GM23338 (cell line): ENCODE data around the gene CCDC6. TPM values are rescaled to one million over a fixed set of nuclear protein-coding genes. Genes with fewer than 3 reads are reported as not detected.

ENCODE experiments used
- ATAC-seq: fragments of 200-7000 bp; cut with Tn5 transposase; 3 replicates; pipeline ENCODE4 v1.9.1; 2020
- DNase-seq: peaks from one replicate; pipeline ENCODE4 v3.0.0-alpha.2; 2015; ENCODE audit warnings: low spot score
- H2AFZ ChIP-seq: fragments of 200-600 bp; sonication (generic); 2 replicates; pipeline ENCODE4 v1.8.0; 2016; ENCODE audit warnings: antibody characterized with exemption, mild to moderate bottlenecking, moderate library complexity
- H3F3A ChIP-seq: fragments of 200-600 bp; sonication (generic); replicated peaks from 2 replicates; pipeline ENCODE4 v1.8.0; 2017; ENCODE audit warnings: antibody characterized with exemption, mixed run types, low read depth
- H3K27ac ChIP-seq: fragments of 200-600 bp; sonication (generic); 2 replicates; pipeline ENCODE4 v1.6.1; 2016; ENCODE audit warnings: low read depth
- H3K27me3 ChIP-seq: fragments of 200-600 bp; sonication (generic); 2 replicates; pipeline ENCODE4 v1.8.0; 2016; ENCODE audit warnings: mild to moderate bottlenecking, mixed run types, moderate library complexity; ENCODE audit not compliant: insufficient read depth
- H3K36me3 ChIP-seq: fragments of 200-600 bp; sonication (generic); 2 replicates; pipeline ENCODE4 v1.8.0; 2016; ENCODE audit warnings: mild to moderate bottlenecking; ENCODE audit not compliant: insufficient read depth
- H3K4me1 ChIP-seq: fragments of 200-600 bp; sonication (generic); 2 replicates; pipeline ENCODE4 v1.8.0; 2016; ENCODE audit warnings: mild to moderate bottlenecking, moderate library complexity; ENCODE audit not compliant: insufficient read depth
- H3K4me2 ChIP-seq: fragments of 200-600 bp; sonication (generic); 2 replicates; pipeline ENCODE4 v1.7.1; 2017; ENCODE audit warnings: mixed run types
- H3K4me3 ChIP-seq: fragments of 200-600 bp; sonication (generic); 2 replicates; pipeline ENCODE4 v1.6.1; 2016; ENCODE audit warnings: mixed run types
- H3K79me2 ChIP-seq: fragments of 200-600 bp; sonication (generic); replicated peaks from 2 replicates; pipeline ENCODE4 v1.8.0; 2017; ENCODE audit warnings: mild to moderate bottlenecking; ENCODE audit not compliant: insufficient read depth
- H3K9me2 ChIP-seq: fragments of 200-600 bp; sonication (generic); 2 replicates; pipeline ENCODE4 v1.8.0; 2017; ENCODE audit not compliant: insufficient read depth
- H4K20me1 ChIP-seq: fragments of 200-600 bp; sonication (generic); replicated peaks from 2 replicates; pipeline ENCODE4 v1.8.0; 2017; ENCODE audit warnings: mild to moderate bottlenecking; ENCODE audit not compliant: insufficient read depth
- H3K27ac Mint-ChIP-seq: 2 replicates; pipeline ENCODE4 v1.8.0; 2020; ENCODE audit warnings: inconsistent platforms, mild to moderate bottlenecking, moderate library complexity, mixed read lengths
- H3K27me3 Mint-ChIP-seq: 3 replicates; pipeline ENCODE4 v1.8.0; 2022; ENCODE audit warnings: low read depth, mild to moderate bottlenecking, moderate library complexity, mixed read lengths, inconsistent platforms; ENCODE audit not compliant: insufficient read depth, poor library complexity
- H3K36me3 Mint-ChIP-seq: 3 replicates; pipeline ENCODE4 v1.8.0; 2021; ENCODE audit warnings: low read depth, mild to moderate bottlenecking, inconsistent platforms, moderate library complexity, mixed read lengths
- H3K4me1 Mint-ChIP-seq: 3 replicates; pipeline ENCODE4 v1.8.0; 2020; ENCODE audit warnings: mild to moderate bottlenecking, inconsistent platforms, mixed read lengths
- H3K4me3 Mint-ChIP-seq: 3 replicates; pipeline ENCODE4 v1.8.0; 2021; ENCODE audit warnings: moderate library complexity, mild to moderate bottlenecking, inconsistent platforms, mixed read lengths
- H3K9me3 Mint-ChIP-seq: 3 replicates; pipeline ENCODE4 v1.8.0; 2020; ENCODE audit warnings: moderate library complexity, mild to moderate bottlenecking, inconsistent platforms, mixed read lengths
- CREB1 ChIP-seq: fragments of 250-450 bp; sonication (Bioruptor Pico); IDR thresholded peaks from 2 replicates; pipeline ENCODE4 v1.5.0; 2020; ENCODE audit warnings: low read depth, mild to moderate bottlenecking, moderate library complexity
- EZH2 ChIP-seq: fragments of 200-600 bp; sonication (generic); IDR thresholded peaks from one replicate; pipeline ENCODE4 v1.8.0; 2017; ENCODE audit warnings: antibody characterized with exemption, mild to moderate bottlenecking, low read depth; ENCODE audit not compliant: unreplicated experiment
- EZH2phosphoT487 ChIP-seq: fragments of 200-600 bp; sonication (generic); IDR thresholded peaks from one replicate; pipeline ENCODE4 v1.8.1; 2018; ENCODE audit warnings: antibody characterized with exemption; ENCODE audit not compliant: unreplicated experiment
- JUNB ChIP-seq: IDR thresholded peaks from one replicate; pipeline ENCODE4 v1.6.1; 2016; ENCODE audit warnings: antibody characterized with exemption; ENCODE audit not compliant: unreplicated experiment
- NANOG ChIP-seq: IDR thresholded peaks from 2 replicates; pipeline ENCODE4 v1.6.1; 2016; ENCODE audit warnings: antibody characterized with exemption, borderline replicate concordance
- REST ChIP-seq: IDR thresholded peaks from one replicate; pipeline ENCODE4 v1.6.1; 2018; ENCODE audit warnings: antibody characterized with exemption; ENCODE audit not compliant: unreplicated experiment
- STAT1 ChIP-seq: IDR thresholded peaks from one replicate; pipeline ENCODE4 v1.6.1; 2016; ENCODE audit warnings: antibody characterized with exemption; ENCODE audit not compliant: unreplicated experiment
- ZNF114 ChIP-seq: fragments of 250-450 bp; sonication (Bioruptor Pico); IDR thresholded peaks from 2 replicates; pipeline ENCODE4 v1.5.0; 2020; ENCODE audit warnings: mild to moderate bottlenecking, moderate library complexity
- ZNF331 ChIP-seq: fragments of 250-450 bp; sonication (Bioruptor Pico); IDR thresholded peaks from 2 replicates; pipeline ENCODE4 v1.5.0; 2020; ENCODE audit warnings: low read depth, mild to moderate bottlenecking, moderate library complexity
- polyA plus RNA-seq: library from polyadenylated mRNA; unstranded; fragments of >200 nt; fragmentation: Nextera tagmentation; extraction: Ambion mirVana; gene quantifications from 2 replicates; pipeline ENCODE4 v1.2.1, GENCODE V29; 2016
- total RNA-seq: library from RNA; depleted of rRNA; stranded (reverse); fragments of >200 nt; shearing (Covaris generic); gene quantifications from 2 replicates; pipeline ENCODE4 v1.2.3, GENCODE V29; 2014
- TF ChIP-seq, protein P1 (sequence below): fragments of 250-450 bp; sonication (Bioruptor Pico); IDR thresholded peaks from 2 replicates; pipeline ENCODE4 v1.5.0; 2020; ENCODE audit warnings: mild to moderate bottlenecking, moderate library complexity
- TF ChIP-seq, protein P2 (sequence below): IDR thresholded peaks from 2 replicates; pipeline ENCODE4 v1.6.1; 2016; ENCODE audit warnings: antibody characterized with exemption
- TF ChIP-seq, protein P3 (sequence below), 2 experiments: fragments of 200-600 bp in 1 of 2; sonication (generic) in 1 of 2; conservative IDR thresholded peaks; 2 replicates each; pipeline versions ENCODE4 v1.5.1 to v1.6.1; 2016 to 2017; ENCODE audit warnings: antibody characterized with exemption in 2 of 2, low read depth in 2 of 2, mild to moderate bottlenecking in 2 of 2, moderate library complexity in 1 of 2

The CCDC6 gene
- total and polyA plus RNA-seq, 2 experiments from 2014 or later: 32.5 to 66.9 TPM

- Histone ChIP-seq H3K79me2 (no peaks in the 10 kb centered on the region), H2AFZ (no peak within 1 kb of the TSS), H3F3A (no peaks in the 10 kb centered on the region), H3K4me1 (0 out of 2 replicates have a peak, but pooled peaks cover 5% of the 10 kb centered on the region), H3K9me2 (no peaks in the 10 kb centered on the region), H3K4me2 (no peak within 1 kb of the TSS), H3K36me3 (no peaks in the 10 kb centered on the region), H3K27ac (no peak within 1 kb of the TSS), H4K20me1 (no peaks in the 10 kb centered on the region), H3K4me3 (no peak within 1 kb of the TSS), H3K27me3 (no peaks in the 10 kb centered on the region)
- peaks cover 5% of the 10 kb centered on the region; the same call in 2 of the 3 replicates for H3K4me1 Mint-ChIP-seq
- H3K9me3 Mint-ChIP-seq: no peaks in the 10 kb centered on the region
- no peak for ATAC-seq
- H3K27me3 Mint-ChIP-seq: peaks cover 7% of the 10 kb centered on the region
- H3K36me3 Mint-ChIP-seq: no peaks in the 10 kb centered on the region
- DNase-seq: no peak
- TF ChIP-seq JUNB: no peak
- TF ChIP-seq, protein P1, sequence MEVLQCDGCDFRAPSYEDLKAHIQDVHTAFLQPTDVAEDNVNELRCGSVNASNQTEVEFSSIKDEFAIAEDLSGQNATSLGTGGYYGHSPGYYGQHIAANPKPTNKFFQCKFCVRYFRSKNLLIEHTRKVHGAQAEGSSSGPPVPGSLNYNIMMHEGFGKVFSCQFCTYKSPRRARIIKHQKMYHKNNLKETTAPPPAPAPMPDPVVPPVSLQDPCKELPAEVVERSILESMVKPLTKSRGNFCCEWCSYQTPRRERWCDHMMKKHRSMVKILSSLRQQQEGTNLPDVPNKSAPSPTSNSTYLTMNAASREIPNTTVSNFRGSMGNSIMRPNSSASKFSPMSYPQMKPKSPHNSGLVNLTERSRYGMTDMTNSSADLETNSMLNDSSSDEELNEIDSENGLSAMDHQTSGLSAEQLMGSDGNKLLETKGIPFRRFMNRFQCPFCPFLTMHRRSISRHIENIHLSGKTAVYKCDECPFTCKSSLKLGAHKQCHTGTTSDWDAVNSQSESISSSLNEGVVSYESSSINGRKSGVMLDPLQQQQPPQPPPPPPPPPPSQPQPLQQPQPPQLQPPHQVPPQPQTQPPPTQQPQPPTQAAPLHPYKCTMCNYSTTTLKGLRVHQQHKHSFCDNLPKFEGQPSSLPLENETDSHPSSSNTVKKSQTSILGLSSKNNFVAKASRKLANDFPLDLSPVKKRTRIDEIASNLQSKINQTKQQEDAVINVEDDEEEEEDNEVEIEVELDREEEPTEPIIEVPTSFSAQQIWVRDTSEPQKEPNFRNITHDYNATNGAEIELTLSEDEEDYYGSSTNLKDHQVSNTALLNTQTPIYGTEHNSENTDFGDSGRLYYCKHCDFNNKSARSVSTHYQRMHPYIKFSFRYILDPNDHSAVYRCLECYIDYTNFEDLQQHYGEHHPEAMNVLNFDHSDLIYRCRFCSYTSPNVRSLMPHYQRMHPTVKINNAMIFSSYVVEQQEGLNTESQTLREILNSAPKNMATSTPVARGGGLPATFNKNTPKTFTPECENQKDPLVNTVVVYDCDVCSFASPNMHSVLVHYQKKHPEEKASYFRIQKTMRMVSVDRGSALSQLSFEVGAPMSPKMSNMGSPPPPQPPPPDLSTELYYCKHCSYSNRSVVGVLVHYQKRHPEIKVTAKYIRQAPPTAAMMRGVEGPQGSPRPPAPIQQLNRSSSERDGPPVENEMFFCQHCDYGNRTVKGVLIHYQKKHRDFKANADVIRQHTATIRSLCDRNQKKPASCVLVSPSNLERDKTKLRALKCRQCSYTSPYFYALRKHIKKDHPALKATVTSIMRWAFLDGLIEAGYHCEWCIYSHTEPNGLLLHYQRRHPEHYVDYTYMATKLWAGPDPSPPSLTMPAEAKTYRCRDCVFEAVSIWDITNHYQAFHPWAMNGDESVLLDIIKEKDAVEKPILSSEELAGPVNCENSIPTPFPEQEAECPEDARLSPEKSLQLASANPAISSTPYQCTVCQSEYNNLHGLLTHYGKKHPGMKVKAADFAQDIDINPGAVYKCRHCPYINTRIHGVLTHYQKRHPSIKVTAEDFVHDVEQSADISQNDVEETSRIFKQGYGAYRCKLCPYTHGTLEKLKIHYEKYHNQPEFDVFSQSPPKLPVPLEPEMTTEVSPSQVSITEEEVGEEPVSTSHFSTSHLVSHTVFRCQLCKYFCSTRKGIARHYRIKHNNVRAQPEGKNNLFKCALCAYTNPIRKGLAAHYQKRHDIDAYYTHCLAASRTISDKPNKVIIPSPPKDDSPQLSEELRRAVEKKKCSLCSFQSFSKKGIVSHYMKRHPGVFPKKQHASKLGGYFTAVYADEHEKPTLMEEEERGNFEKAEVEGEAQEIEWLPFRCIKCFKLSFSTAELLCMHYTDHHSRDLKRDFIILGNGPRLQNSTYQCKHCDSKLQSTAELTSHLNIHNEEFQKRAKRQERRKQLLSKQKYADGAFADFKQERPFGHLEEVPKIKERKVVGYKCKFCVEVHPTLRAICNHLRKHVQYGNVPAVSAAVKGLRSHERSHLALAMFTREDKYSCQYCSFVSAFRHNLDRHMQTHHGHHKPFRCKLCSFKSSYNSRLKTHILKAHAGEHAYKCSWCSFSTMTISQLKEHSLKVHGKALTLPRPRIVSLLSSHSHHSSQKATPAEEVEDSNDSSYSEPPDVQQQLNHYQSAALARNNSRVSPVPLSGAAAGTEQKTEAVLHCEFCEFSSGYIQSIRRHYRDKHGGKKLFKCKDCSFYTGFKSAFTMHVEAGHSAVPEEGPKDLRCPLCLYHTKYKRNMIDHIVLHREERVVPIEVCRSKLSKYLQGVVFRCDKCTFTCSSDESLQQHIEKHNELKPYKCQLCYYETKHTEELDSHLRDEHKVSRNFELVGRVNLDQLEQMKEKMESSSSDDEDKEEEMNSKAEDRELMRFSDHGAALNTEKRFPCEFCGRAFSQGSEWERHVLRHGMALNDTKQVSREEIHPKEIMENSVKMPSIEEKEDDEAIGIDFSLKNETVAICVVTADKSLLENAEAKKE (CRISPR knock-in tag): no peak
- TF ChIP-seq ZNF331: no peak
- TF ChIP-seq EZH2: no peak
- TF ChIP-seq, protein P2, sequence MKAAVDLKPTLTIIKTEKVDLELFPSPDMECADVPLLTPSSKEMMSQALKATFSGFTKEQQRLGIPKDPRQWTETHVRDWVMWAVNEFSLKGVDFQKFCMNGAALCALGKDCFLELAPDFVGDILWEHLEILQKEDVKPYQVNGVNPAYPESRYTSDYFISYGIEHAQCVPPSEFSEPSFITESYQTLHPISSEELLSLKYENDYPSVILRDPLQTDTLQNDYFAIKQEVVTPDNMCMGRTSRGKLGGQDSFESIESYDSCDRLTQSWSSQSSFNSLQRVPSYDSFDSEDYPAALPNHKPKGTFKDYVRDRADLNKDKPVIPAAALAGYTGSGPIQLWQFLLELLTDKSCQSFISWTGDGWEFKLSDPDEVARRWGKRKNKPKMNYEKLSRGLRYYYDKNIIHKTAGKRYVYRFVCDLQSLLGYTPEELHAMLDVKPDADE: no peak
- TF ChIP-seq ZNF114 (CRISPR knock-in tag): no peak
- TF ChIP-seq EZH2phosphoT487: no peak
- TF ChIP-seq, protein P3, sequence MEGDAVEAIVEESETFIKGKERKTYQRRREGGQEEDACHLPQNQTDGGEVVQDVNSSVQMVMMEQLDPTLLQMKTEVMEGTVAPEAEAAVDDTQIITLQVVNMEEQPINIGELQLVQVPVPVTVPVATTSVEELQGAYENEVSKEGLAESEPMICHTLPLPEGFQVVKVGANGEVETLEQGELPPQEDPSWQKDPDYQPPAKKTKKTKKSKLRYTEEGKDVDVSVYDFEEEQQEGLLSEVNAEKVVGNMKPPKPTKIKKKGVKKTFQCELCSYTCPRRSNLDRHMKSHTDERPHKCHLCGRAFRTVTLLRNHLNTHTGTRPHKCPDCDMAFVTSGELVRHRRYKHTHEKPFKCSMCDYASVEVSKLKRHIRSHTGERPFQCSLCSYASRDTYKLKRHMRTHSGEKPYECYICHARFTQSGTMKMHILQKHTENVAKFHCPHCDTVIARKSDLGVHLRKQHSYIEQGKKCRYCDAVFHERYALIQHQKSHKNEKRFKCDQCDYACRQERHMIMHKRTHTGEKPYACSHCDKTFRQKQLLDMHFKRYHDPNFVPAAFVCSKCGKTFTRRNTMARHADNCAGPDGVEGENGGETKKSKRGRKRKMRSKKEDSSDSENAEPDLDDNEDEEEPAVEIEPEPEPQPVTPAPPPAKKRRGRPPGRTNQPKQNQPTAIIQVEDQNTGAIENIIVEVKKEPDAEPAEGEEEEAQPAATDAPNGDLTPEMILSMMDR (conservative IDR thresholded peaks at IDR 0.05; ENCODE audit: low read depth in 2 of 2): no peak
- TF ChIP-seq NANOG: no peak
- TF ChIP-seq REST: no peak
- no peak for TF ChIP-seq STAT1
- TF ChIP-seq CREB1 (CRISPR knock-in tag): no peak
- H3K27ac Mint-ChIP-seq: no peak within 1 kb of the TSS
- no peak within 1 kb of the TSS for H3K4me3 Mint-ChIP-seq
Measured at GRCh38 chr10:59753267-59753666, 153.1 kb downstream of the CCDC6 start, which contains the start of gene MRLN. Gene MRLN (minus strand): TSS chr10:59753455.
